ENCODE data around the gene EEF1AKMT4.

GRCh38 chr3:184230081-184230602, 19.3 kb upstream of the EEF1AKMT4 start:
- TF ChIP-seq CTCF (conservative IDR thresholded peaks at IDR 0.05; ENCODE audit: low read depth, low read length) (no peak), EZH2 (IDR thresholded peaks at IDR 0.05; ENCODE audit: borderline replicate concordance, low read depth, low read length, poor library complexity, severe bottlenecking) (no peak)
